DMS79 treated with DMSO at 0.1 percent for 48 hours (cell line): ENCODE measurements around the gene F8.
"Not testable (repeated sequence)": the region's sequence is repeated elsewhere in the genome, so short reads cannot be mapped to it uniquely, and the experiment has no call there.

Experiments used
- DNase-seq: peaks from one replicate; lab custom pipeline; 2025; lab: John Stamatoyannopoulos, UW

Gene F8

GRCh38 chrX:154873329-154873728 lies 149.2 kb downstream of the F8 start:
- no peak for DNase-seq

GRCh38 chrX:154868522-154868921 lies 154.0 kb downstream of the F8 start:
- DNase-seq = not testable (repeated sequence)

DNA sequence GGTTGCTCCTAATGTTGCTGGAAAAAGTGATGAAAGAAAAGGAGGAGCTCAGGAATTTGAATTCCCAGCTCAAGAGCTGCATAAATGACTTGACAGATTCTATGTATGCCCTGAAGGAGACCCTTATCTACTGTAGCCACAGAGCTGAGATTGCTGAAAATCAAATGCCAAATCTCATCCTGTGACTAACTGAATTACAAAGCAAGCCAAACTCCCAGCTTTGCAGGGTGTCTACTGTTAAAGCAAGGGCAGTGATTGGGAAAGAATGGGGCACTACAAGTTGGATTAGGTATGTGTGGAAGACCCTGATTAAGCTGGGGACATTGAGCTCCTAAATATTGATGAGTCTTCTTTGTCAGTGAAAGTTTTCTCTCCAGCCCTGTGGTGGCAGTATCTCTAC lies 167.3 kb downstream of the F8 start:
- no peak for DNase-seq

GRCh38 chrX:154850957-154851611 lies 171.4 kb downstream of the F8 start:
- no peak for DNase-seq

DNA sequence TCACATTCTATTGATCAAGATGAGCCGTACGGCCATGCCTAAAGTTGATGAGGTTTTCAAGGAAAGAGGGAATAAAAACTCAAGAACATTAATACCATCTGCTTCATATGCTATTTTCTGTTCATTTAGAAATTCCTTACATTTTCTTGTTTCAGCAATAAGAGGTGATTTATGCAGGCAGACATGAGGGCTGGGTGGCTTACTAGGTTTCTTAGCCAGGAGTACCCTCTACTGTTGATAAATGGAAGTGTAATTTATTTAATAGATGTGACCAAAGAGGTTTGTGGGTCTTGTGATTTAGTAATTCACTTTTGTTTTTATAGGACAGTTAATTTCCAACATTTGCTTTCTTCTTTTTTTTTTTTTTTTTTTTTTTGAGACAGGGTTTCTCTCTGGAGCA lies 181.7 kb downstream of the F8 start:
- peak; percentile 18 for DNase-seq

DNA sequence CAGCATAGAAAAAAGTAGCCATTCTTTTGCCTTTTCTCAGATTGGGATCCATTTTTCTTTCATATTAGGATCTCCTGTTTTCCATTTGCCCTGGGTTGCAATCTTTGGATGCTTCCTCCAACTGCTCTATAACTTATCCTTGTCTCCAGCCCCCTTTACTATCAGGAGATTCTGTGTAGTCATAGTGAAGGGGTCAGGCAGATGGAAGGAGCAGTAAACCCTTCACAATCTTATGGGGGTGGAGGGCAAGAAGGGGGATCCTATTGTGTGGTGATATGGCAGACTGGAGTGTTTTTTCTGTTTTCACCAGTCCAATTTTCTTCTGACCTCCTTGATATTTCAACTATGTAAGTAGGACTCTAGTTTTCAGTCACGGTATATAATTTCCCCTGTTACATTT lies 186.4 kb downstream of the F8 start:
- DNase-seq = no peak

DNA sequence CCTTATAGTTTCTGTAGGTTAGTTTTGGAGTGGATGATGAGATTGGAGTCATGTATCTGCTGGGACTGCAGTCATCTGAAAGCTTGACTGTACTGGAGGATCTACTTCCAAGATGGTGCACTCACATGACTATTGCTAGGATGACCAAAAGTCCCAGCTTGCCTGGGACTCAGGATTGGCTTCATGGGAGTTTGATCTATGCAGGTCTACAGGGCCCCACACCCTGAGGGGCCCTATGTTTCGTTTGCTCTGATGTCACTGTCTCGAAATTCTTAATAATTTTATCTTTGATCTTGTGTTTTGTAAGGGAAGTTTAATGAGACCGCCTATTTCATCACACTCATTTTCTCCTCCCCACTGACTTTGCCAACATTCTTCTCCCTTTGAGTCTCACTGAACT lies 188.0 kb downstream of the F8 start, which contains the start of gene SMIM9:
TSS of gene SMIM9 (minus strand) at position 101 of the 400 bp plus-strand sequence. CDS start 3,806 bp downstream, outside the sequence.
- DNase-seq = no peak

- no peak for DNase-seq
These were observed 188.7 kb downstream of the F8 start for GRCh38 chrX:154833746-154834274.

- no peak for DNase-seq
These were observed 192.5 kb downstream of the F8 start for GRCh38 chrX:154829926-154830442.

- DNase-seq = no peak
These were observed 193.4 kb downstream of the F8 start for GRCh38 chrX:154829134-154829533.

DNA sequence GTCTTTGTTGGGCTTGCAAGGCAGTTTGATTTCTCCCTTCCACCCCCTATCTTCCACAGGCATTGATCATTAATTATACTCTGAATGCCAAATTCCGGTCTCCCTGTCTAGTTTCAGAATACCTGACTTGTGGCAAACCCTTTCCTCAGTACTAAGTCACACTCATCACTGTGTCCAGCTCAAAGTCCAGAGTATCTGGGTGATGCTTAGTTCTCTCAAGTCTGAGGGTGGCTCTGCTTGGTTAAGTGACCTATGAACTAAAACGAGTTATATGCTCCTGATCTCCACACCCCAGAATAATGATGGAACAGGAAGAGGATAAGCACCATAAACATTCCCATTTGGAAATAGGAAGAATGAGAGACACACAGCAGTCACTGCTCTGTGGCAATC lies 194.5 kb downstream of the F8 start:
- no peak for DNase-seq

GRCh38 chrX:154827194-154828015 lies 195.1 kb downstream of the F8 start:
- no peak for DNase-seq

DNA sequence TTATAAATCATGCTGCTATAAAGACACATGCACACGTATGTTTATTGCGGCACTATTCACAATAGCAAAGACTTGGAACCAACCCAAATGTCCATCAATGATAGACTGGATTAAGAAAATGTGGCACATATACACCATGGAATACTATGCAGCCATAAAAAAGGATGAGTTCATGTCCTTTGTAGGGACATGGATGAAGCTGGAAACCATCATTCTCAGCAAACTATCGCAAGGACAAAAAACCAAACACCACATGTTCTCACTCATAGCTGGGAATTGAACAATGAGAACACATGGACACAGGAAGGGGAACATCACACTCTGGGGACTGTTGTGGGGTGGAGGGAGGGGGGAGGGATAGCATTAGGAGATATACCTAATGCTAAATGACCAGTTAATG lies 196.9 kb downstream of the F8 start:
- DNase-seq = not testable (repeated sequence)

DNA sequence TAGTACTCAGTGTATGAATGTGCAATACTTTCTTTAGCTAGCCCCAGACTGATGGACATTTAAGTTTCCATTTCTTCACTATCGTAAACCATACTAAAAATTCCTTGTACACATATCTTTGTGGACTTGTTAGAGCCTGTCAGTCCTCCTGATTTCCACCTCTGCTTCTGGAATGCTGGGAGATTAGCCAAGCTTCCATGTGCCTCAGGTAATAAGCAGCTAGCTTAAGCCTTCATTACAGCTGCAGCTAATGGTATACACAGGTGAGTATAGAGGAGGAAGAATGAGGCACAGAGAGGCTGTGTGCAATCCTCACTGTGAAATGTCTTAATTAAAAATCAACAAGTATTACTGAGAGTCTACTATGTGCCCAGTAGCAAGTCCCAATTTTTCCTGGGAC lies 197.9 kb downstream of the F8 start:
- no peak for DNase-seq

DNA sequence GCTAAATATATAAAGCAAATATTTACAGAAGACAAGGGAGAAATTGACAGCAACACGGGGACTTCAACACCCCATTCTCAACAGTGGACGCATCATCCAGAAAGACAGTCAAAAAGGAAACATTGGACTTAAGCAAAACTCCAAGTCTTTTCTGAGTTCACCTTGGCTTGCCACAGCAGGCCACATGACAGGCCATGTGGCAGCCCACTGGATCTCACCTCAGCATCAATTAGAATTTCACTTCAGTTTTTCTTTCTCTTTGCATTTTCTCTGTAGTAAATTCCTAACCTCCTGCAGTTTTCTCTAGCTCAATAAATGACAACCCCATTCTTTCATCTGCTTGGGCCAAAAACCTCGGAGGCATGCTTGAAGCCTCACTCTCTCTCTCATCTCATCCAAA lies 200.5 kb downstream of the F8 start:
- no peak for DNase-seq

- no peak for DNase-seq
These were observed 201.0 kb downstream of the F8 start for GRCh38 chrX:154821523-154821922.

DNA sequence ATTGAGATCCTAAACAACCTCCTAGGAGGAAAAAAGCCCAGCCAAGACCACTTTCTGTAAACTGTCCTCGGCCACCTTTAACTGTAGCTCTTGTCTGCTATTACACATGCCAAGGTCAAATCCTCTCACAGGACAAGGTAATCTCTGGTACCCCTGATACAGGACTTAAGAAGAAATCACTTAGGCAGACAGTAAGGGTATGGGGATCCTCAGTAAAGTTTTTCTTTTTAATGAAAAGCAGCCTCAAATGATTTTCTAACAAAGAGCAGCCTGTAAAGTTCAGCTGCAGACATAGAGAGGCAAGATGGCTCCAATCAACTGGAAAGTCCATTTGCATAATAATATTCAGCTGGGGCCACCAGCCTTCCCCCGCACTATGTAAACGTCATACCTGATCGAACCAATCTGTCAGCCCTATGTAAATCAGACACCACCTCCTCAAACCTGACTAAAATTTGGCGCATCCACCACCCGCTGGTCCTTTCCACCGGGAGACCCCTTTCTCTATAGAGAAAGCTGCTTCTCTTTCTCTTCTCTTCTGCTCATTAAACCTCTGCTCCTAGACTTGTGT lies 202.7 kb downstream of the F8 start:
- no peak for DNase-seq

DNA sequence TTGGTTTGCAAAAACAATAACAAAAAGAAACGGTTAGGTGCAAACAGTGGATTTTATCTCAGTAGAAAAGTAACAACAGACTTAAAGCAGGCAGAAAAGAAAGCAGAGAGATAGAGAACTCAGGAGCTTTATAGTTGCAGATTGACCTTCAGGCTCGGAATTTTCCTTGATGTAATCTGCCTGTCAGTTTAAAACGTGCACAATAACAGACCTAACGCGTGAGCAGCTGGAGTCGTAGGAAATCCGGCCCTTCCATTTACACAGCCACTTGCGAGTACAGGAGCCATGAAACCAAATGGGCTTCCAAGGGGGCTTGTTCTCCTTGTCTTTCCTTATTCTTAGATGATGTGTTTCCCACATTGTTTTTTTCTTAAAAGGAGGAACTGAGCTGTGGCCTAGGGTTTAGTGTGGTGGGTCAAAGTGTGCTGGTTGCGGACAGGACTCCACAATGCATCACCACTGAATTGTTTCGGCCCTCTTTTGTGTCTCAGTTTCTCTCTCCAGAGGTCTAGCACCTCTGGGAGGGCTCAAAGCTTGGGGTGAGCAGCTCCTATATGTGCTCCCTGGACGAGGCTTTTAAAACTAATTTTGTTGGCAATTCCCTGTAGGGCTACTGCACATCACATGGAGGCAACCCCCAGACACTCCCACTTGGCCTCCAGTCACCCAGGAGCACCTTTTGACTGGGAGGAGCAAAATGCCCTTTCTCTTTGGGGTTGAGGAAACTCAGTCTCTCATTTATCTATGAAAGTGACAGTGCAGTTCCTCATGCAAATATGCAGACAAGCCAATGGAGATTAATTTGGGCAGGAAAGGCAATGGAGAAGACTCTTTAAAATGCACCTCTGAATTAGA lies 203.4 kb downstream of the F8 start:
- DNase-seq = no peak

- DNase-seq = not testable (repeated sequence)
These were observed 205.4 kb downstream of the F8 start for GRCh38 chrX:154817048-154817618.

- not testable (repeated sequence) for DNase-seq
These were observed 206.1 kb downstream of the F8 start for GRCh38 chrX:154816326-154816898.

GRCh38 chrX:154815274-154815818 lies 207.2 kb downstream of the F8 start:
- DNase-seq = no peak
